WERI-Rb-1 (cell line): ENCODE data around the gene PAOX.

Experiments used
- DNase-seq: peaks from one replicate; pipeline ENCODE4 v3.0.0-alpha.2; 2020
- H3K27ac ChIP-seq: fragments of 250-450 bp; sonication (Bioruptor Pico); 2 replicates; pipeline ENCODE4 v1.5.1; 2020; ENCODE audit warnings: mild to moderate bottlenecking, moderate library complexity
- H3K27me3 ChIP-seq: fragments of 250-450 bp; sonication (Bioruptor Pico); 2 replicates; pipeline ENCODE4 v1.5.1; 2021; ENCODE audit warnings: mild to moderate bottlenecking, low read depth, moderate library complexity; ENCODE audit not compliant: insufficient read depth, severe bottlenecking
- H3K36me3 ChIP-seq: fragments of 250-450 bp; sonication (Bioruptor Pico); 2 replicates; pipeline ENCODE4 v1.5.1; 2020; ENCODE audit warnings: mild to moderate bottlenecking, moderate library complexity
- H3K4me3 ChIP-seq: 2 replicates; pipeline ENCODE4 v1.5.1; 2011; ENCODE audit warnings: low read depth, mild to moderate bottlenecking, control low read depth, low read length
- H3K9me3 ChIP-seq: fragments of 250-450 bp; sonication (Bioruptor Pico); 2 replicates; pipeline ENCODE4 v1.5.1; 2021; ENCODE audit warnings: mild to moderate bottlenecking, moderate library complexity; ENCODE audit not compliant: severe bottlenecking
- TF ChIP-seq, protein P1 (sequence below): IDR thresholded peaks from 2 replicates; pipeline ENCODE4 v1.5.1; 2011; ENCODE audit warnings: low read depth, mild to moderate bottlenecking, control low read depth, inconsistent platforms, low read length

Gene PAOX

DNA sequence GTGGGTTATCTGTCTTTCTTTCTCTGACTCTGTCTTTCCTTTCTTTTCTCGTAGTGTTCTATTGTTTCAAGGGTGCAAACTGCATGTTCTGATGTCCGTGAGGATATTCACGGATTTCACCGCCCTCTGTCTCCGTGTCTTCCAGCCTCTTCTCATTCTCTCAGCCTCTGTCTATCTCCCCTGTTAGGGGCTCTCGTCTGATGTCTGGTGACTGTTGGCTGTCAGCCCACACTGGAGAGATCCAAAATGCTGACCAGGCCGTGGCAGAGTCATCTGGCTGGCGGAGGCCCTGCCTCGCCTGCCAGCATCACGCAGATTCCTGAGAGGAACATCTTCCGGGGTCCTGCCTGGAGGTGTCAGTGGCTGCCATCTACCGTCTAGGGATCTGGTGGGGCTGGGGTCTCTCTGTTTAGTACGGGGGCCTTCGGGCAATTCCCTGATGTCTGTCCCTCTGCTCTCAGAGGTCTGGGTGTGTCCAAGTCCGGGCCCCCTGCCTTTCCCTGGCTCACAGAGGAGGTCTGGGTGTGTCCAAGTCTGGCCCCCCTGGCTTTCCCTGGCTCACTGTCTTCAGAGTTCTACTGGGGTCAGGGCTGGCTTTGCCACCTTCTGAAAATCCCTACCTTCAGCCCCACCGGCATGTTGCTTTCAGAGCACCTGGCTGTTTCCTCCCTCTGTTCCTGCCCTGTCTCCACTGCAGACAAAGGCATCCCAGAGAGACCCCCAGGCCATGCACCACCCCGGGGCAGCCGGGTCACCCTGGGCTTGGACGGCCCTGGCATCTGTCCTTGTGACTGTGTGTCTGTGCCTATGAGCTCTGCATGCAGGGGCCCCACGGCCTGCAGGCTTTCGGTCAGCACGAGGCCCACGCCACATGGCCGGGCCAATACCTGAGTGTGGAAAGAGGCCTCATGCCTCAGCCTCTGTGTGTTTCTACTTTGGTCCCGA, 60.7 kb downstream of the PAOX start:
- no peak overlapping the region for H3K4me3 ChIP-seq
- TF ChIP-seq, protein P1, sequence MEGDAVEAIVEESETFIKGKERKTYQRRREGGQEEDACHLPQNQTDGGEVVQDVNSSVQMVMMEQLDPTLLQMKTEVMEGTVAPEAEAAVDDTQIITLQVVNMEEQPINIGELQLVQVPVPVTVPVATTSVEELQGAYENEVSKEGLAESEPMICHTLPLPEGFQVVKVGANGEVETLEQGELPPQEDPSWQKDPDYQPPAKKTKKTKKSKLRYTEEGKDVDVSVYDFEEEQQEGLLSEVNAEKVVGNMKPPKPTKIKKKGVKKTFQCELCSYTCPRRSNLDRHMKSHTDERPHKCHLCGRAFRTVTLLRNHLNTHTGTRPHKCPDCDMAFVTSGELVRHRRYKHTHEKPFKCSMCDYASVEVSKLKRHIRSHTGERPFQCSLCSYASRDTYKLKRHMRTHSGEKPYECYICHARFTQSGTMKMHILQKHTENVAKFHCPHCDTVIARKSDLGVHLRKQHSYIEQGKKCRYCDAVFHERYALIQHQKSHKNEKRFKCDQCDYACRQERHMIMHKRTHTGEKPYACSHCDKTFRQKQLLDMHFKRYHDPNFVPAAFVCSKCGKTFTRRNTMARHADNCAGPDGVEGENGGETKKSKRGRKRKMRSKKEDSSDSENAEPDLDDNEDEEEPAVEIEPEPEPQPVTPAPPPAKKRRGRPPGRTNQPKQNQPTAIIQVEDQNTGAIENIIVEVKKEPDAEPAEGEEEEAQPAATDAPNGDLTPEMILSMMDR: no peak

DNA sequence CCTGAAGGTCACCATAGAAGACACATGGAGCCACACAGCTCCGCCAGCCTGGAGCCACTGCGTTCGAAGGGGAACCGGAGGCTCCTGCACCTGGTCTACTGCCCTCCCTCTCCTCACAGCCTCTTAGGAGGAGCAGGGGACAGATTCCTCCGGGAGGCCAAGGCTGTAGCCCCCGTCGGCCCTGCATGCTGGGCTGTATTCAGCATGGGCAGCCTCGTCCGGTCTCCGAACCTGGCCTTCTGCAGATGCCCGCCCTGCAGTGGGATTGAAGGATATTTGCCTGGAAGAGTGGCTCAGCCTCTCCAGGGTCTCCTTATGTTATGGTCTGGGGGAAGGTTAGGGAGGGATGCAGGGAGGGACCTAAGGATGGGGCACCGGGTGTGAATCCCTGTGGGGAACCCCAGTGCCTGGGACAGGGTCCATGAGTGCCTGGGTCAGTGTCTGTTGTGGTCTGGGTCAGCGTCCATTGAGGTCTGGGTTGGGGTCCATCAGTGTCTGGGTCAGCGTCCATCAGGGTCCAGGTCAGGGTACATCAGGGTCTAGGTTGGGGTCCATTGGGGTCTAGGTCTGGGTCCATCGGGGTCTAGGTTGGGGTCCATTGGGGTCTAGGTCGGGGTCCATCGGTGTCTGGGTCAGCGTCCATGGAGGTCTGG, 61.7 kb downstream of the PAOX start:
- H3K27me3 ChIP-seq: no peaks in the 10 kb centered on the region
- peaks cover 3% of the 10 kb centered on the region for H3K9me3 ChIP-seq
- TF ChIP-seq, protein P1: no peak
- no peaks in the 10 kb centered on the region for H3K36me3 ChIP-seq
- H3K27ac ChIP-seq: no peak overlapping the region
- no peak overlapping the region for H3K4me3 ChIP-seq
- no peak for DNase-seq

More for the DNA sequence above, 60.7 kb downstream of the PAOX start:
- no peaks in the 10 kb centered on the region for H3K9me3 ChIP-seq
- DNase-seq: peak; percentile 7
- no peak overlapping the region for H3K27ac ChIP-seq
- no peaks in the 10 kb centered on the region for H3K36me3 ChIP-seq
- no peaks in the 10 kb centered on the region for H3K27me3 ChIP-seq
